Activated T-cell treated with anti-CD3 and anti-CD28 coated beads, Interleukin-2, amount 50 U/mL, for 4 hours (primary cell): ENCODE data around the gene MYO1D. TPM values are rescaled to one million over a fixed set of nuclear protein-coding genes. Genes with fewer than 3 reads are reported as not detected.
"Not testable (repeated sequence)": the region's sequence is repeated elsewhere in the genome, so short reads cannot be mapped to it uniquely, and the experiment has no call there.

Source experiments
- ATAC-seq, 2 donors: fragments of 200-7000 bp; cut with Tn5 transposase; one replicate each; pipeline ENCODE4 v1.10.0; 2021
- DNase-seq: peaks from one replicate; pipeline ENCODE4 v3.0.0-alpha.2; 2020
- H3K27me3 Mint-ChIP-seq: one replicate; pipeline ENCODE4 v1.8.0; 2021; ENCODE audit warnings: low read depth, mixed read lengths
- H3K36me3 Mint-ChIP-seq: one replicate; pipeline ENCODE4 v1.8.0; 2022; ENCODE audit warnings: mixed read lengths; ENCODE audit not compliant: insufficient read depth
- H3K4me1 Mint-ChIP-seq: one replicate; pipeline ENCODE4 v1.8.0; 2021; ENCODE audit warnings: low read depth, mixed read lengths
- H3K4me3 Mint-ChIP-seq: one replicate; pipeline ENCODE4 v1.8.0; 2021; ENCODE audit warnings: mild to moderate bottlenecking, moderate library complexity, mixed read lengths
- H3K9me3 Mint-ChIP-seq: one replicate; pipeline ENCODE4 v1.8.0; 2021; ENCODE audit warnings: mixed read lengths
- total RNA-seq, 3 donors: library from RNA; stranded (reverse); gene quantifications; one replicate each; pipeline ENCODE4 v1.2.1, GENCODE V29; 2021

The MYO1D gene
- total RNA-seq, 3 donors from 2014 or later: 8.5 to 14.6 (median 10.6) TPM

DNA sequence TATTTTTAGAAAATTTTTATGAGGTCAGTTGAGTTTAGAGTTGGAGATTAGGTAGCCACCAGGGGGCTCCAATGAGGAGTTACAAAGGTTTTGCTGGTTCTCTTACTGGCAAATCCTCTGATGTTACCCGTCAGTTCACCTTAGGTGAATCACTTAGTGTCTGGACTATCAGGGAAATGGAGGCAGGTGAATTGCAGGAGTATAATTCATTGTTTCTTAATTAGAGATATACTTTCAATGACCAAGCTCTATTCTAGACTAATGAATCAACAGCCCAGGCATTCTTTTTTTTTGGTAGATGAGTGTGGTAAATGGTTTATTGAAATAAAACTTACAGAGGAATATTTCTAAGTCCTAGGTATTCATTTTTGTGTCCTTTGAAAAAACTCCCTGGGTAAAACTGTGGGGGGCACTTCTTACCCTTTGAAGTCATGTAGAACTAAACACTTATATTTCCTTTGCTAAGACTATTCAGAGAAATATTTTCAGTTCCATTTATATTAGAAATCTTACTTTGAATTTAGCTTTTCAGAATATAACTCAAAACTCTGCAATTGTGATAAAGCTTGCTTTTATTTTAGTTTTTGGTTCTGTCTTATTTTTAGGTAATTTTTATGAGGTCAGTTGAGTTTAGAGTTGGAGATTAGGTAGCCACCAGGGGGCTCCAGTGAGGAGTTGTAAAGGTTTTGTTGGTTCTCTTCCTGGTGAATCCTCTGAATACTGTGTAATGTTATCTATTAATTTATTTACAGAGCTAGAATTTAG, 414.9 kb downstream of the MYO1D start:
- no peak overlapping the region for H3K4me3 Mint-ChIP-seq
- no peaks in the 10 kb centered on the region for H3K9me3 Mint-ChIP-seq
- peaks cover 45% of the 10 kb centered on the region for H3K36me3 Mint-ChIP-seq
- DNase-seq (peak; percentile 60), ATAC-seq (peak; percentile 60 to 71)
- H3K27me3 Mint-ChIP-seq: no peaks in the 10 kb centered on the region
- H3K4me1 Mint-ChIP-seq: peaks cover 30% of the 10 kb centered on the region

DNA sequence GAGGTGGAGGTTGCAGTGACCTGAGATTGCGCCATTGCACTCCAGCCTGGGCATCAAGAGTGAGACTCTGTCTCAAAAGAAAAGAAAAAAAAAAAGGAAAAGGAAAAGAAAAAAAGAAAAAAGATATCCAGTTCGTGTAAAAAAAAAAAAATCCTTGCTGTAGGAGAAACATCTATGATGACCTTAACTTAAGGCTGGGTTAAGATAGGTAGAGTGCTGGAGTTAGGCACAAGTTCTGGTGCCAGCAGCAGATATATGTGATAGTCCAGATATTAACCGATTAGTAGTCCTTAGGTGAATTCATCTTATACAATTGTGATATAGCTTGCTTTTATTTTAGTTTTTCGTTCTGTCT, 415.4 kb downstream of the MYO1D start:
- no peak overlapping the region for H3K4me3 Mint-ChIP-seq

DNA sequence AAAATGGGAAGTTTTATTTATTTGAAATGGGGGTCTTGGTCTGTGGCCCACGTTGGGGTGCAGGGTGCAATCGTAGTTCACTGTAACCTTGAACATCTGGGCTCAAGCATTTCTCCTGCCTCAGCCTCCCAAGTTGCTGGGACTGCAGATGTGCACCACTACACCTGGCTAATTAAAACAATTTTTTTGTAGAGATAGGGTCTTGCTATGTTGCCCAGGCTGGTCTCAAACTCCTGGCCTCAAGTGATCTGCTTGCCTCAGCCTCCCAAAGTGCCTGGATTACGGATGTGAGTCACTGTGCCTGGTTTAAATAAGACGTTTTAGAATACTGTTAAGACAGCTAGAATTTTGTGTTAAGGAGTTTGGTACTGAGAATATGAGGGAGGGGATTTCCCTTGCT, 416.9 kb downstream of the MYO1D start:
- H3K4me1 Mint-ChIP-seq: peaks cover 30% of the 10 kb centered on the region
- H3K4me3 Mint-ChIP-seq: no peak overlapping the region
- H3K36me3 Mint-ChIP-seq: peaks cover 46% of the 10 kb centered on the region
- no peaks in the 10 kb centered on the region for H3K27me3 Mint-ChIP-seq
- no peak for ATAC-seq
- H3K9me3 Mint-ChIP-seq: no peaks in the 10 kb centered on the region
- no peak for DNase-seq

More for the DNA sequence above, 415.4 kb downstream of the MYO1D start:
- peaks cover 45% of the 10 kb centered on the region for H3K36me3 Mint-ChIP-seq
- H3K4me1 Mint-ChIP-seq: peaks cover 30% of the 10 kb centered on the region
- no peaks in the 10 kb centered on the region for H3K9me3 Mint-ChIP-seq
- ATAC-seq (peak in 1 of 2 donors; percentile 9), DNase-seq (no peak)
- no peaks in the 10 kb centered on the region for H3K27me3 Mint-ChIP-seq

DNA sequence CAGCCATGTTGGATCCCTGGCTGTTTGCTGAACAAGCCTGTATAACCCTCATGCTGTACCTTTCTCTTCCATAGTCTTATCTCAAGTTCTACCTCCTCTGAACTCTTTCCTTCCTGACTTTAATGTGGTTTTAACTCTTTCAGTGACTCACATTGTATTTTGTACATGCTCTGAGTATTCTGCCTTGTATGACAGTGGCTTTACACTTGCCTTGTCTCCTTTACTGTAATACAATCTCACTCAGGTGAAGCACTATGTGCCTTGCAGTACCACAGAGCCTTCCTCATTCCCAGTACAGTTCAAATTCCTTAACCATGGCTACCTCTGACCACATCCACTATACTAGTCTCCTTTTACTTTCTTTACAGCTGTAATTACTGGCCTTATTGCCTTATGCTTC, 418.6 kb downstream of the MYO1D start:
- Mint-ChIP-seq H3K9me3 (no peaks in the 10 kb centered on the region), H3K27me3 (no peaks in the 10 kb centered on the region), H3K36me3 (peaks cover 50% of the 10 kb centered on the region), H3K4me1 (peaks cover 30% of the 10 kb centered on the region), H3K4me3 (no peak overlapping the region)
- no peak for DNase-seq
- peak; percentile 78 for ATAC-seq

DNA sequence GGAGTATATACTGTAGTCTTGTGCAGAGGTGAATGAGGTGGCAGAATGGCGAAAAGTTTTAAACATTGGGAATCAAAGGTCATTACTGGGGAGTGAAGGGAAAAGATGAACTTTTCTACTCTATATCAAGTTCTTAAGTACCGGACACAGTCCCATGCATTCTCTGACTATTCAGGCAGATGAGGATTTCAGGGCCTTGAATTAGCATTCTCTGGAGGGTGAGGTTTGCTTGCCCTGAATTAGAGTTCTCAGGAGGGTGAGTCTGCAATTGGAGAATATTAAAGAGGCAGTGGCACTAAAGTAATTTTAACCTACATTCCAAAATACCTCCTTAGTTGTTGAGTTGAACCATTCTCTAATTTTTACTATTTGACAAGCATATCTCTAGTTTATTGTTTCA, 423.6 kb downstream of the MYO1D start:
- no peak for ATAC-seq
- peaks cover 35% of the 10 kb centered on the region for H3K4me1 Mint-ChIP-seq
- no peak for DNase-seq
- H3K4me3 Mint-ChIP-seq: no peak overlapping the region
- H3K27me3 Mint-ChIP-seq: no peaks in the 10 kb centered on the region
- peaks cover 57% of the 10 kb centered on the region for H3K36me3 Mint-ChIP-seq
- no peaks in the 10 kb centered on the region for H3K9me3 Mint-ChIP-seq

DNA sequence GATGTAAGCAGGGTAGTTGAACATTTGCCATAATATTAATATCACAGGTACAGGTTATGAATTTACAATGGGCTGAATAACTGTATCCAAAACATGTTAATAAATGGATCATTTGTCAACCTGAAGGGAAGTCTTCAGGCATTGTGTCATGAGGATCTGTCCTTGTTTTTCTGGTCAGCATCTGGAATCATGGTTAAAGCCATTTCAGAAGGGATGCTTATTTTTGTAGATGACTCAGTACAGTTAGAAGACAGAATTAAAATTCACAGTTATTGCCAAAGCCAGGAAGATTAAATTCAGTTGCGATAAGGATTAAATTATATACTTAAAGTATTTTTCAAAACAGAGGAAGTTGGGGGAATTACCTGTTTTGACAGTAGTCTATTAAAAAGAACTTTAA, 424.6 kb downstream of the MYO1D start:
- no peak for ATAC-seq
- DNase-seq: no peak
- no peaks in the 10 kb centered on the region for H3K27me3 Mint-ChIP-seq
- H3K9me3 Mint-ChIP-seq: no peaks in the 10 kb centered on the region
- peaks cover 52% of the 10 kb centered on the region for H3K36me3 Mint-ChIP-seq
- H3K4me1 Mint-ChIP-seq: peaks cover 30% of the 10 kb centered on the region
- no peak overlapping the region for H3K4me3 Mint-ChIP-seq

DNA sequence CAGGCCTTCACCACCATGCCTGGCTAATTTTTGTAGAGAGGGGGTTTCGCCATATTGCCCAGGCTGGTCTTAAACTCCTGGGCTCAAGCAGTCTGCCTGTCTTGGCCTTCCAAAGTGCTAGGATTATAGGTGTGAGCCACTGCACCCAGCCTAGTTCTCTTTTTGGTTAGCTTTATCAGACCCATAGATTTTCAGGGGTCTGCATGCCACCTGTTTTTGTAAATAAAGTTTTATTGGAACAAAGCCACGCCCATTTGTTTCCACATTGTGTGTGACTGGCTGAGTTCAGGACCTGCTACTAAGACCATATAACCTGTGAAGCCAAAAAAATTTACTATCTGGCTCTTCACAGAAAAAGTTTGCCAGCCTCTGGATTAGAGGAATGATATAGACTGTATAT, 425.0 kb downstream of the MYO1D start:
- H3K36me3 Mint-ChIP-seq: peaks cover 55% of the 10 kb centered on the region
- H3K4me1 Mint-ChIP-seq: peaks cover 34% of the 10 kb centered on the region
- no peaks in the 10 kb centered on the region for H3K9me3 Mint-ChIP-seq
- H3K4me3 Mint-ChIP-seq: no peak overlapping the region
- no peak for ATAC-seq
- no peak for DNase-seq
- no peaks in the 10 kb centered on the region for H3K27me3 Mint-ChIP-seq

DNA sequence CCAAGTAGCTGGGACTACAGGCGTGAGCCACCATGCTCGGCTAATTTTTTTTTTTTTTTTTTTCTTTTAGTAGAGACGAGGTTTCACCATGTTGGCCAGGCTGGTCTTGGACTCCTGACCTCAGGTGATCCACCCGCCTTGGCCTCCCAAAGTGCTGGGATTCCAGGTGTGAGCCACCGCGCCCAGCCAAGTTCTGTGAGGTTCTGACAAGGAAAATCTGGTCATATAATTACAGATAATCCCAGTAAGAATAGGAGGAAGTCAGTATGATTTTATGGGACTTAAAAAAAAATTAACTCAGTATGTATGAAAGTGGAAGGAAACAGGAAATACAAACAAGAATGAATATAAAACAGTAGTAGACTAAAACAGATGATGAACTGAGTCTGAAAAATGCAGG, 426.5 kb downstream of the MYO1D start:
- Mint-ChIP-seq H3K36me3 (peaks cover 65% of the 10 kb centered on the region), H3K4me1 (peaks cover 47% of the 10 kb centered on the region)
- H3K9me3 Mint-ChIP-seq: not testable (repeated sequence)

DNA sequence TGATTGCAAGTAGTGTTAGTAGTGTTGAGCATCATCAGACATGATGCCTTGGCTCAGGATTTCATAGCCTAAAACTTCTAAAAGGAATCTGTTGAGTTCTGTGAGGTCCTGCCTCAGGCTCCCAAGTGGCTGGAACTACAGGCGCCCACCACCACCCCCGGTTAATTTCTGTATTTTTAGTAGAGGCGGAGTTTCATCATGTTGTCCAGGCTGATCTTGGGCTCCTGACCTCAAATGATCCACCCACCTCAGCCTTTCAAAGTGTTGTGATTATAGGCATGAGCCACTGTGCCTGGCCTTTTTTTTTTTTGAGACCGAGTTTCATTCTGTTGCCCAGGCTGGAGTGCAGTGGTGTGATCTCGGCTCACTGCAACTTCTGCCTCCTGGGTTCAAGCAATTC, 427.0 kb downstream of the MYO1D start:
- no peaks in the 10 kb centered on the region for H3K9me3 Mint-ChIP-seq
- peaks cover 51% of the 10 kb centered on the region for H3K4me1 Mint-ChIP-seq
- no peaks in the 10 kb centered on the region for H3K27me3 Mint-ChIP-seq
- DNase-seq (no peak), ATAC-seq (no peak)
- H3K36me3 Mint-ChIP-seq: peaks cover 64% of the 10 kb centered on the region
- no peak overlapping the region for H3K4me3 Mint-ChIP-seq

More for the DNA sequence above, 426.5 kb downstream of the MYO1D start:
- ATAC-seq, DNase-seq, H3K27me3 Mint-ChIP-seq, H3K4me3 Mint-ChIP-seq: not testable (repeated sequence)

DNA sequence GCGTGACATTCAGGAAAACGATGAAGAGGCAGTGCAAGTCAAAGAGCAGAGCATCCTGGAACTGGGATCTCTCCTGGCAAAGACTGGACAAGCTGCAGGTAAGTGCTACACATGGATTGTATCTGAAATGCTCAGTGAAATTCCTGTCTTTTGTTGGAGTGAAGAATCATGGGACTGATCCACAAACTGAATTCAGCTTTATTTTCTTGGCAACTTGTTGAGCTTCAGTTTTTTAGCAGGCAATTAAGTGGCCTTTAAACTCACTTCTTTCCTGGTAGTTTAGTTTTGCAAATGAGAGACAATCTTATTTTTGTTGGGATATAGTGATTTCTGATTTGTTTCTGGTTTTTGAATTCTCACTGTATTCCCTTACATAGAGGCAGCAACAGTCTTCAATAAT, 430.0 kb downstream of the MYO1D start:
- peaks cover 2% of the 10 kb centered on the region for H3K27me3 Mint-ChIP-seq
- no peak for DNase-seq
- no peaks in the 10 kb centered on the region for H3K9me3 Mint-ChIP-seq
- peak overlapping the region; percentile 97 for H3K4me3 Mint-ChIP-seq
- ATAC-seq: no peak
- peaks cover 47% of the 10 kb centered on the region for H3K4me1 Mint-ChIP-seq
- H3K36me3 Mint-ChIP-seq: peaks cover 45% of the 10 kb centered on the region

DNA sequence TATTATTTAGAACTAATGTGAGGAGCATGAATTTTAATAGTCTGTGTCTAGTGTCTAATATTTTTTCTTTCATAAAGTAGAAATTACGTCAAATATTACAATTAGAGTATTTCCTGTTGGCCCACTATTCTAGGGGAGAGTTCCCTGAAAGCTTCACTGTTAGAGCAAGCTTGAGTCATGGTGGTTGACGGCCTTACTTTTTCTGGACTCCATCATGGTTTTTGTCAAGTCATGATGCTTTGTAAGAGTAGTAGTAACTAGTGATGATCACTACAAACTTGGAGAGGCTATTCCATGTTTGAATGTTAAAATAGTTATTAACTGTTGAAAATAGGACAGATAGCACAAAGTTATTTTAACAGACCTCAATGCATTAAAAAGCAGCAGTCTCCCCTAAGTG, 431.0 kb downstream of the MYO1D start:
- DNase-seq: no peak
- no peak for ATAC-seq
- Mint-ChIP-seq H3K27me3 (peaks cover 2% of the 10 kb centered on the region), H3K9me3 (no peaks in the 10 kb centered on the region), H3K4me3 (peak overlapping the region; percentile 97), H3K36me3 (peaks cover 38% of the 10 kb centered on the region), H3K4me1 (peaks cover 41% of the 10 kb centered on the region)

DNA sequence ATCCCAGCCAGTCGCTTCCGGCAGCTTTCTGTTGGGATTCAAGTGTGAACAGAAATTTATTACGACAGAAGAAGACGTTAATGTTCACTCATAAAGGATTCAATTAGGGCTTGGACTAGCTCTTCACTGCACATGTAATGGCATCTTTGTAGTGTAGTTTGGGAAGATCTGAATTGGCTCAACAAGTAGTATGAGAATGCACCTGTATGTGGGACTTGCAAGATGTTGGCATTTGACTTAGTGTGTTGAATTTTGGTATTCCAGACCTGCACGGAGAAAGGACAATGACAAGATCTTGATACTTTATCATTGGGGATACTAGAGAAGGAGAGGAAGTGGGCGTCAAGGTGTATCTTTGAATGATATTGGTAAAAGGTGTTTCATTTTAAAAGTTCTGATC, 431.4 kb downstream of the MYO1D start:
- no peaks in the 10 kb centered on the region for H3K9me3 Mint-ChIP-seq
- H3K36me3 Mint-ChIP-seq: peaks cover 35% of the 10 kb centered on the region
- no peak for ATAC-seq
- no peak for DNase-seq
- H3K27me3 Mint-ChIP-seq: peaks cover 2% of the 10 kb centered on the region
- H3K4me3 Mint-ChIP-seq: peak overlapping the region; percentile 97
- H3K4me1 Mint-ChIP-seq: peaks cover 41% of the 10 kb centered on the region

DNA sequence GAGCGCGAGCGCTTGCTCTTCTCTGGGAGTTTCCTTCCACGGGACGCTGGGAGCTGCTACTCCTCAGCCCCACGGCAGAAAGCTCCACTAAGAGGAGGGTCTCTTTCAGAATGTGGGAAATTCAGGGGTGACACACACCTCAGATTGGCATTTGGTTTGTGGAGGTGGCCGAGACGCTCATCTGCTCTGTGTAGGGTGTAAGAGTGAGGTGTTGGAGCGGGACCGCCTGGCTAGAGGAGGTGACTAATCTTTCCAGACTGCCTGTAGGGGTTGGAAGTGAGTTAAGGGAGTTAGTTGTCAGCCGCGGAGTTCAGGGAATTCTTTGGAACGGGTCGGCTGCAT, 431.9 kb downstream of the MYO1D start:
- H3K27me3 Mint-ChIP-seq: peaks cover 2% of the 10 kb centered on the region
- H3K9me3 Mint-ChIP-seq: no peaks in the 10 kb centered on the region
- H3K36me3 Mint-ChIP-seq: peaks cover 33% of the 10 kb centered on the region
- H3K4me3 Mint-ChIP-seq: peak overlapping the region; percentile 97
- ATAC-seq: peak; percentile 44 to 47
- DNase-seq: peak; percentile 34
- H3K4me1 Mint-ChIP-seq: peaks cover 41% of the 10 kb centered on the region

DNA sequence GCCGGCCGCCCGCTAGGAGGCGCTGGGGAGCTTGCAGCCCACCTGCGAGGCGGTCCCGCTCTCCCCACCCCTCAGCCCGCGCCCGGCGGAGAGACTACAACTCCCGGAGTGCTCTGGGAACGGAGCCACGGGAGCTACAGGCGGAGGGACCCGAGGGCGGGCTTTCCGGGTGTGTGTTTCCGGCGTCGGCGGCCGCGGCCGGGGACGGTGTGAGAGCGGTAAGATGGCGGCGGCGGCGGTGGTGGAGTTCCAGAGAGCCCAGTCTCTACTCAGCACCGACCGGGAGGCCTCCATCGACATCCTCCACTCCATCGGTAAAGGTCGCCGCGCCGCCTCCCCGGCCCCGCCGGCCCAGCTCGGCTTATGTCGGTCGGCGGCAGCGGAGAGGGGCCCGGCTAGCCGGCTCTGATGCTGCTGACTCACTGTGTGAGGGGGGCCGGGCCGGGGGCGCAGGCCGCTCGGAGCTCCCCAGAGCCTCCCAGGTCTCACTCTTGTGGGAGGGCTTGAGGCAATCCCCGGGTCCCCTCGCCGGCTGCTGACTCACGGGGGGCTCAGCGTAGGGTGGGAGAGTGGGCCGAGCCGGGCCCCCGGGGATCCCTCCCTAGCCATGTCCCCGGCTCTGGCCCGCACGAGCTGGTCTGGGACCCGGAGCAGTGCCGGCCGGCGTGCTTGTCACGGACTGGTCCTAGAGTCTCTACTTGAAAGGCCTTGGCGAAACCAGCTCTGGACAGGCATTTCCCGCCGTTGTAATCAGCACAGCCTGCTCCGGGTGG, 432.4 kb downstream of the MYO1D start, which contains the start of gene PSMD11:
TSS of gene PSMD11 (plus strand) at position 210 of the 773 bp plus-strand sequence. CDS start at position 224, 14 bp downstream.
- Mint-ChIP-seq H3K27me3 (peaks cover 2% of the 10 kb centered on the region), H3K4me3 (peak within 1 kb of the TSS; percentile 97)

DNA sequence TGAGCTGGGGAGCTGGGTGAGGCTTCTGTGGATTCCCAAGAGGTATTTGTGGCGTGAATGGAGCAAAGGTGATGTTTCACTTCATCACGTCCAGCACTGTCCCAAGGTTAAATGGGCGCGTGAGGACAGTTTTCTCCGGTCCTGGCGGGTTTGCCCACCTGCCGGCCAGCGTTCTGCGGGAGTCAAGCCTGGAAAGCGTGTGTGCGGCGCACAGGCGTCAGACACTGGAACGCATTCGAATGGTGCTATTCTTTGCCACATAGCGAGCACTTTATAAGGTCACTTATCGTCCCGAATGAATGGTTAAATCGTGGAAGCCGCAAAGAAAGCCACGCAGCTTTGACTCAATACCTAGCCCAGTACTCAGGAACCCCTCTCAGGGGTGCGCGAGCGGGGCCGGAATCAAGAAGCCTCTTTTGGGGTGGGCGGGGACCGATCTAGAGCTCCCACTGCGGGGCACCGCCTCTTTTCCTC, 433.1 kb downstream of the MYO1D start:
- peak overlapping the region; percentile 97 for H3K4me3 Mint-ChIP-seq
- DNase-seq: no peak
- ATAC-seq: no peak
- peaks cover 26% of the 10 kb centered on the region for H3K36me3 Mint-ChIP-seq
- H3K27me3 Mint-ChIP-seq: peaks cover 2% of the 10 kb centered on the region
- H3K4me1 Mint-ChIP-seq: peaks cover 35% of the 10 kb centered on the region
- no peaks in the 10 kb centered on the region for H3K9me3 Mint-ChIP-seq

More for the DNA sequence above, 432.4 kb downstream of the MYO1D start, which contains the start of gene PSMD11:
- DNase-seq (peak; percentile 98), ATAC-seq (peak; percentile 94)
- peaks cover 28% of the 10 kb centered on the region for H3K36me3 Mint-ChIP-seq
- no peaks in the 10 kb centered on the region for H3K9me3 Mint-ChIP-seq
- H3K4me1 Mint-ChIP-seq: peaks cover 36% of the 10 kb centered on the region
